GM13976 (cell line): ENCODE measurements around the gene THEMIS.
"Not testable (repeated sequence)": the region's sequence is repeated elsewhere in the genome, so short reads cannot be mapped to it uniquely, and the experiment has no call there.

Source experiments
- DNase-seq: peaks from one replicate; pipeline ENCODE4 v3.0.0; 2012; ENCODE audit warnings: low spot score
- in situ Hi-C: fragments of 300-500 bp; cut with MboI; formaldehyde crosslinking; loops from one replicate; pipeline ENCODE4 v1.12.0; 2022; ENCODE audit warnings: low sequenced_read_pairs, mixed read lengths, inconsistent platforms; ENCODE audit not compliant: unreplicated experiment
- TF ChIP-seq, protein P1 (sequence below): IDR thresholded peaks from 2 replicates; pipeline ENCODE4 v1.5.1; 2012; ENCODE audit warnings: borderline replicate concordance, mild to moderate bottlenecking; ENCODE audit not compliant: insufficient read depth; ENCODE audit errors: extremely low read depth, missing control alignments, control extremely low read depth

Gene THEMIS

DNA sequence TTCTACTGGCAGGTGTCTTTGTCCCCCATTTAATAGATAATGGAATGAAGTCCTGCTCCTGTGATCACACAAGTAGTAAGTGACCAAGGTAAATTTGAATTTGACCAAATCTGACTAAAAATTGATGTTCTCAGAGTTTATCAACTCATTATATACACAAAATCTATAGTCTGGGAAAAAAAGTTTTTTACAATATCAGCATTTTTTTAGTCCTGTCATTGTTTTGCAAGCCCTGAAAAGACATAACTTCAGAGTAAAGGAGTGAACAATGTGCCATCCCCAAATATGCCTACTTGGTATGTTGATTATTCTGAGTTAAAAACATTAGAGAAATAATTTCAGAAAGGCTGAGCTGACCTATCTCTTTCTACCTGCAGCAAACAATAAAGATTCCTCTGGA is 209.7 kb downstream of the THEMIS start:
- in situ Hi-C loops: no loop called here
- TF ChIP-seq, protein P1, sequence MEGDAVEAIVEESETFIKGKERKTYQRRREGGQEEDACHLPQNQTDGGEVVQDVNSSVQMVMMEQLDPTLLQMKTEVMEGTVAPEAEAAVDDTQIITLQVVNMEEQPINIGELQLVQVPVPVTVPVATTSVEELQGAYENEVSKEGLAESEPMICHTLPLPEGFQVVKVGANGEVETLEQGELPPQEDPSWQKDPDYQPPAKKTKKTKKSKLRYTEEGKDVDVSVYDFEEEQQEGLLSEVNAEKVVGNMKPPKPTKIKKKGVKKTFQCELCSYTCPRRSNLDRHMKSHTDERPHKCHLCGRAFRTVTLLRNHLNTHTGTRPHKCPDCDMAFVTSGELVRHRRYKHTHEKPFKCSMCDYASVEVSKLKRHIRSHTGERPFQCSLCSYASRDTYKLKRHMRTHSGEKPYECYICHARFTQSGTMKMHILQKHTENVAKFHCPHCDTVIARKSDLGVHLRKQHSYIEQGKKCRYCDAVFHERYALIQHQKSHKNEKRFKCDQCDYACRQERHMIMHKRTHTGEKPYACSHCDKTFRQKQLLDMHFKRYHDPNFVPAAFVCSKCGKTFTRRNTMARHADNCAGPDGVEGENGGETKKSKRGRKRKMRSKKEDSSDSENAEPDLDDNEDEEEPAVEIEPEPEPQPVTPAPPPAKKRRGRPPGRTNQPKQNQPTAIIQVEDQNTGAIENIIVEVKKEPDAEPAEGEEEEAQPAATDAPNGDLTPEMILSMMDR: no peak
- no peak for DNase-seq

DNA sequence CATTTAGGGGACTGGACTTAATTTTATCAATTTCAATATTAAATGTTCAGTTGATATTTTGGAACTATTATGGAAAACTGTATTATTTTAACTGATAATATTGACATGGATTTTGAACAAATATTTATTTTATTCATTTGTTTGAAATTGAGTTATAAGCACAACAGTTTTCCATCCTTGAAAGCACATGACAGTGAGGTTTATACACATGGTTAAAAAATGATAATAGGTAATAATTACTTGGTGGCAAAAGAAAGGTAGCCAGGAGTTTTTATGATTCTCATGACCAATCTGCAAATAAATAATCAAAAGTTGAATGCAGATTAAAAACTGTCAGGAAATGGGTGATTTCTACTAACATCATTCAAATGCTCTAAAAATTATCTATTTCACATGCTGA is 210.3 kb downstream of the THEMIS start:
- no peak for DNase-seq
- in situ Hi-C loops: no loop called here
- TF ChIP-seq, protein P1: no peak

DNA sequence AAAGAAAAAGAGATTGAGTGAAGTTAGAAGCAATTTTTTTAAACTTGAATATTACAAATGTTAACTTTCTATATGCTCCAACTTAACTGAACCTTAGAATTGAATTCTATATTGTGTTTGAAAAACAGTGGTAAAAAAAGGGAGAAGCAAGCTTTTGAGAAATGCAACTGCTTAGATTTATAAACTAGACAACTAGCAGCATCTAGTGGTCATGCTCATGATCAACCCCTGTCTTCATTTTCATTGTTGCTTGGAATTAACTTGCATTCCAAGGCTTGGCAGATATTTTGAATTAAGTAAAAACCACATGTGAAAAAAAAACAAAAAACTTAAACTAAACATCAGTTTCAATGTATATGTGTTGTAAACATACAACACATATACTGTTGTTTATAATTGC is 210.8 kb downstream of the THEMIS start:
- no peak for DNase-seq
- TF ChIP-seq, protein P1: peak; percentile 15
- in situ Hi-C loops: no loop called here

DNA sequence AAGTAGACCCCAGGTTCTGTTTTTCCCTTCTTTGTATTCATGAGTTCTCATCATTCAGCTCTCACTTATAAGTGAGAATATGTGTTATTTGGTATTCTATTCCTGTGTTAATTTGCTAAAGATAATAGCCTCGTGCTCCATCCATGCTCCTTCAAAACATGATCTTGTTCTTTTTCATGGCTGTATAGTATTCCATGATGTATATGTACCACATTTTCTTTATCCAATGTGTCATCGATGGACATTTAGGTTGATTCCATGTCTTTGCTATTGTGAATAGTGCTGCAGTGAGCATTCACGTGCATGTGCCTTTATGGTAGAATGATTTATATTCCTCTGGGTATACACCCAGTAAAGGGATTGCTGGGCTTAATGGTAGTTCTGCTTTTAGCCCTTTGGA is 213.4 kb downstream of the THEMIS start:
- in situ Hi-C loops: not testable (repeated sequence)

DNA sequence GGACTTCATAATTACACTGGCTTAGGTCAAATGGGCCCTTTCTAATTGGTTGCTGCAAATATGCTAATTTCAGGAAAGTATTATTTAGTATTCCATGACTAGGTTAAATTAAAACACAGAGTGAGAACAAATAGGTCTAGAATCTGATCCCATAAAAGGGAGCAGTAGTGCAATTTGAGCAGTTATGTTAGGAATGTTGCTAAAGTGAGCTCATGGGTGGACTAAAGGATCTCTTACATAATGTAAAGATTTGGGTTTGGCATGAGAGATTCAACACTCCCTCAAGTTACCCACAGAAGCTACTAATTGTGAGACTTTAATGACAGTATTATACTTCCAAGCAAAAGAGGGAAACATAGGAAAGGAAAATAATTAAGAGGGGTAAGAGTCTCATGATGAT is 214.8 kb downstream of the THEMIS start:
- DNase-seq: no peak
- in situ Hi-C loops: no loop called here

More for the DNA sequence above, 213.4 kb downstream of the THEMIS start:
- DNase-seq: not testable (repeated sequence)

DNA sequence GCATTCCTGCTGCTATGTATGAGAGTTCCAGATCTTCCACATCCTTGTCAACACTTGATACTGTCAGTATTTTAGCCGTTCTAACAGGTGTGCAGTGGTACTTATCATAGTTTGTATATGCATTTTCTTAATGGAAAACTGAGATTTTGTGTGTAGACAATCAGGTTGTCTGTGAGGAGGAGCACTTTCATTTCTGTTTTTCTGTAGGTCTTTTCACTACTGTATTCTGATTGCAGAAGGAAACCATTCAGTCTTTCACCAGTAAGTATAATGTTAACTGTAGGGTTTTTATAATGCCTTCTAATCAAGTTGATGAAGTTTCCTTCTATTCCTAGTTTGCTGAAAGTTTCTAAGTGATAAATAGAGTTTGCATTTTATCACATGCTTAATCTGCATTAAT is 216.4 kb downstream of the THEMIS start:
- no peak for DNase-seq
- in situ Hi-C loops: no loop called here
- TF ChIP-seq, protein P1: no peak

More for the DNA sequence above, 214.8 kb downstream of the THEMIS start:
- TF ChIP-seq, protein P1: no peak
